GM23338 (cell line): ENCODE results near the gene CTDP1.

Source experiments
- CREB1 ChIP-seq: fragments of 250-450 bp; sonication (Bioruptor Pico); IDR thresholded peaks from 2 replicates; pipeline ENCODE4 v1.5.0; 2020; ENCODE audit warnings: low read depth, mild to moderate bottlenecking, moderate library complexity
- ETS1 ChIP-seq: IDR thresholded peaks from 2 replicates; pipeline ENCODE4 v1.6.1; 2016; ENCODE audit warnings: antibody characterized with exemption
- EZH2 ChIP-seq: fragments of 200-600 bp; sonication (generic); IDR thresholded peaks from one replicate; pipeline ENCODE4 v1.8.0; 2017; ENCODE audit warnings: antibody characterized with exemption, mild to moderate bottlenecking, low read depth; ENCODE audit not compliant: unreplicated experiment
- EZH2phosphoT487 ChIP-seq: fragments of 200-600 bp; sonication (generic); IDR thresholded peaks from one replicate; pipeline ENCODE4 v1.8.1; 2018; ENCODE audit warnings: antibody characterized with exemption; ENCODE audit not compliant: unreplicated experiment
- JUNB ChIP-seq: IDR thresholded peaks from one replicate; pipeline ENCODE4 v1.6.1; 2016; ENCODE audit warnings: antibody characterized with exemption; ENCODE audit not compliant: unreplicated experiment
- NANOG ChIP-seq: IDR thresholded peaks from 2 replicates; pipeline ENCODE4 v1.6.1; 2016; ENCODE audit warnings: antibody characterized with exemption, borderline replicate concordance
- POLR2AphosphoS5 ChIP-seq: IDR thresholded peaks from 2 replicates; pipeline ENCODE4 v1.6.1; 2016; ENCODE audit warnings: antibody characterized with exemption, low read depth
- STAT1 ChIP-seq: IDR thresholded peaks from one replicate; pipeline ENCODE4 v1.6.1; 2016; ENCODE audit warnings: antibody characterized with exemption; ENCODE audit not compliant: unreplicated experiment
- ZNF114 ChIP-seq: fragments of 250-450 bp; sonication (Bioruptor Pico); IDR thresholded peaks from 2 replicates; pipeline ENCODE4 v1.5.0; 2020; ENCODE audit warnings: mild to moderate bottlenecking, moderate library complexity
- TF ChIP-seq, protein P1 (sequence below): IDR thresholded peaks from one replicate; pipeline ENCODE4 v1.6.1; 2018; ENCODE audit warnings: antibody characterized with exemption; ENCODE audit not compliant: unreplicated experiment
- TF ChIP-seq, protein P2 (sequence below), 2 experiments: fragments of 200-600 bp in 1 of 2; sonication (generic) in 1 of 2; conservative IDR thresholded peaks; 2 replicates each; pipeline versions ENCODE4 v1.5.1 to v1.6.1; 2016 to 2017; ENCODE audit warnings: antibody characterized with exemption in 2 of 2, low read depth in 2 of 2, mild to moderate bottlenecking in 2 of 2, moderate library complexity in 1 of 2
- TF ChIP-seq, protein P3 (sequence below): fragments of 250-450 bp; sonication (Bioruptor Pico); IDR thresholded peaks from 2 replicates; pipeline ENCODE4 v1.5.0; 2020; ENCODE audit warnings: mild to moderate bottlenecking, moderate library complexity

DNA sequence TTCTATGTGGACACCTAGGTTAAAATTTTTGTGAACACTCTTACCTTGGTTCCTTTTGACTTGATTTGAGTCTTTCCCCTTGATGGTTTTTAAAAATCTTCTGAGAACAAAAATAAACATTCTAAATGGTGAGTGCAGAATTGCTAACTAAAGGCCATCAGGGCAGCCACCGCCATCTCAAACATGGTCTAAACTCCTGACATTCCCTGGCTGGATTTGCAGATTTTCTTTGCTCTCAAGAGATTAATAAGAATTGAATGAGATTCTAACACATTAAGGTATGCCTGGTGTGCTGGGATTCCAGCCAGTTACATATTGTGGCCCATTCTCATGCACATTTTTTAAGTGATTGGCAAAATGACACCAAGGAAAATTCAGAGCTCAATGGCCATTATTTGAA is 17.2 kb upstream of the CTDP1 start:
- TF ChIP-seq, protein P1, sequence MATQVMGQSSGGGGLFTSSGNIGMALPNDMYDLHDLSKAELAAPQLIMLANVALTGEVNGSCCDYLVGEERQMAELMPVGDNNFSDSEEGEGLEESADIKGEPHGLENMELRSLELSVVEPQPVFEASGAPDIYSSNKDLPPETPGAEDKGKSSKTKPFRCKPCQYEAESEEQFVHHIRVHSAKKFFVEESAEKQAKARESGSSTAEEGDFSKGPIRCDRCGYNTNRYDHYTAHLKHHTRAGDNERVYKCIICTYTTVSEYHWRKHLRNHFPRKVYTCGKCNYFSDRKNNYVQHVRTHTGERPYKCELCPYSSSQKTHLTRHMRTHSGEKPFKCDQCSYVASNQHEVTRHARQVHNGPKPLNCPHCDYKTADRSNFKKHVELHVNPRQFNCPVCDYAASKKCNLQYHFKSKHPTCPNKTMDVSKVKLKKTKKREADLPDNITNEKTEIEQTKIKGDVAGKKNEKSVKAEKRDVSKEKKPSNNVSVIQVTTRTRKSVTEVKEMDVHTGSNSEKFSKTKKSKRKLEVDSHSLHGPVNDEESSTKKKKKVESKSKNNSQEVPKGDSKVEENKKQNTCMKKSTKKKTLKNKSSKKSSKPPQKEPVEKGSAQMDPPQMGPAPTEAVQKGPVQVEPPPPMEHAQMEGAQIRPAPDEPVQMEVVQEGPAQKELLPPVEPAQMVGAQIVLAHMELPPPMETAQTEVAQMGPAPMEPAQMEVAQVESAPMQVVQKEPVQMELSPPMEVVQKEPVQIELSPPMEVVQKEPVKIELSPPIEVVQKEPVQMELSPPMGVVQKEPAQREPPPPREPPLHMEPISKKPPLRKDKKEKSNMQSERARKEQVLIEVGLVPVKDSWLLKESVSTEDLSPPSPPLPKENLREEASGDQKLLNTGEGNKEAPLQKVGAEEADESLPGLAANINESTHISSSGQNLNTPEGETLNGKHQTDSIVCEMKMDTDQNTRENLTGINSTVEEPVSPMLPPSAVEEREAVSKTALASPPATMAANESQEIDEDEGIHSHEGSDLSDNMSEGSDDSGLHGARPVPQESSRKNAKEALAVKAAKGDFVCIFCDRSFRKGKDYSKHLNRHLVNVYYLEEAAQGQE, result no peak
- TF ChIP-seq, protein P2, sequence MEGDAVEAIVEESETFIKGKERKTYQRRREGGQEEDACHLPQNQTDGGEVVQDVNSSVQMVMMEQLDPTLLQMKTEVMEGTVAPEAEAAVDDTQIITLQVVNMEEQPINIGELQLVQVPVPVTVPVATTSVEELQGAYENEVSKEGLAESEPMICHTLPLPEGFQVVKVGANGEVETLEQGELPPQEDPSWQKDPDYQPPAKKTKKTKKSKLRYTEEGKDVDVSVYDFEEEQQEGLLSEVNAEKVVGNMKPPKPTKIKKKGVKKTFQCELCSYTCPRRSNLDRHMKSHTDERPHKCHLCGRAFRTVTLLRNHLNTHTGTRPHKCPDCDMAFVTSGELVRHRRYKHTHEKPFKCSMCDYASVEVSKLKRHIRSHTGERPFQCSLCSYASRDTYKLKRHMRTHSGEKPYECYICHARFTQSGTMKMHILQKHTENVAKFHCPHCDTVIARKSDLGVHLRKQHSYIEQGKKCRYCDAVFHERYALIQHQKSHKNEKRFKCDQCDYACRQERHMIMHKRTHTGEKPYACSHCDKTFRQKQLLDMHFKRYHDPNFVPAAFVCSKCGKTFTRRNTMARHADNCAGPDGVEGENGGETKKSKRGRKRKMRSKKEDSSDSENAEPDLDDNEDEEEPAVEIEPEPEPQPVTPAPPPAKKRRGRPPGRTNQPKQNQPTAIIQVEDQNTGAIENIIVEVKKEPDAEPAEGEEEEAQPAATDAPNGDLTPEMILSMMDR (conservative IDR thresholded peaks at IDR 0.05; ENCODE audit: low read depth in 2 of 2), result no peak
- TF ChIP-seq CREB1 (CRISPR knock-in tag) (no peak), JUNB (no peak), EZH2phosphoT487 (no peak), ETS1 (no peak), NANOG (no peak), EZH2 (no peak), POLR2AphosphoS5 (no peak), ZNF114 (CRISPR knock-in tag) (no peak), STAT1 (no peak)
- TF ChIP-seq, protein P3, sequence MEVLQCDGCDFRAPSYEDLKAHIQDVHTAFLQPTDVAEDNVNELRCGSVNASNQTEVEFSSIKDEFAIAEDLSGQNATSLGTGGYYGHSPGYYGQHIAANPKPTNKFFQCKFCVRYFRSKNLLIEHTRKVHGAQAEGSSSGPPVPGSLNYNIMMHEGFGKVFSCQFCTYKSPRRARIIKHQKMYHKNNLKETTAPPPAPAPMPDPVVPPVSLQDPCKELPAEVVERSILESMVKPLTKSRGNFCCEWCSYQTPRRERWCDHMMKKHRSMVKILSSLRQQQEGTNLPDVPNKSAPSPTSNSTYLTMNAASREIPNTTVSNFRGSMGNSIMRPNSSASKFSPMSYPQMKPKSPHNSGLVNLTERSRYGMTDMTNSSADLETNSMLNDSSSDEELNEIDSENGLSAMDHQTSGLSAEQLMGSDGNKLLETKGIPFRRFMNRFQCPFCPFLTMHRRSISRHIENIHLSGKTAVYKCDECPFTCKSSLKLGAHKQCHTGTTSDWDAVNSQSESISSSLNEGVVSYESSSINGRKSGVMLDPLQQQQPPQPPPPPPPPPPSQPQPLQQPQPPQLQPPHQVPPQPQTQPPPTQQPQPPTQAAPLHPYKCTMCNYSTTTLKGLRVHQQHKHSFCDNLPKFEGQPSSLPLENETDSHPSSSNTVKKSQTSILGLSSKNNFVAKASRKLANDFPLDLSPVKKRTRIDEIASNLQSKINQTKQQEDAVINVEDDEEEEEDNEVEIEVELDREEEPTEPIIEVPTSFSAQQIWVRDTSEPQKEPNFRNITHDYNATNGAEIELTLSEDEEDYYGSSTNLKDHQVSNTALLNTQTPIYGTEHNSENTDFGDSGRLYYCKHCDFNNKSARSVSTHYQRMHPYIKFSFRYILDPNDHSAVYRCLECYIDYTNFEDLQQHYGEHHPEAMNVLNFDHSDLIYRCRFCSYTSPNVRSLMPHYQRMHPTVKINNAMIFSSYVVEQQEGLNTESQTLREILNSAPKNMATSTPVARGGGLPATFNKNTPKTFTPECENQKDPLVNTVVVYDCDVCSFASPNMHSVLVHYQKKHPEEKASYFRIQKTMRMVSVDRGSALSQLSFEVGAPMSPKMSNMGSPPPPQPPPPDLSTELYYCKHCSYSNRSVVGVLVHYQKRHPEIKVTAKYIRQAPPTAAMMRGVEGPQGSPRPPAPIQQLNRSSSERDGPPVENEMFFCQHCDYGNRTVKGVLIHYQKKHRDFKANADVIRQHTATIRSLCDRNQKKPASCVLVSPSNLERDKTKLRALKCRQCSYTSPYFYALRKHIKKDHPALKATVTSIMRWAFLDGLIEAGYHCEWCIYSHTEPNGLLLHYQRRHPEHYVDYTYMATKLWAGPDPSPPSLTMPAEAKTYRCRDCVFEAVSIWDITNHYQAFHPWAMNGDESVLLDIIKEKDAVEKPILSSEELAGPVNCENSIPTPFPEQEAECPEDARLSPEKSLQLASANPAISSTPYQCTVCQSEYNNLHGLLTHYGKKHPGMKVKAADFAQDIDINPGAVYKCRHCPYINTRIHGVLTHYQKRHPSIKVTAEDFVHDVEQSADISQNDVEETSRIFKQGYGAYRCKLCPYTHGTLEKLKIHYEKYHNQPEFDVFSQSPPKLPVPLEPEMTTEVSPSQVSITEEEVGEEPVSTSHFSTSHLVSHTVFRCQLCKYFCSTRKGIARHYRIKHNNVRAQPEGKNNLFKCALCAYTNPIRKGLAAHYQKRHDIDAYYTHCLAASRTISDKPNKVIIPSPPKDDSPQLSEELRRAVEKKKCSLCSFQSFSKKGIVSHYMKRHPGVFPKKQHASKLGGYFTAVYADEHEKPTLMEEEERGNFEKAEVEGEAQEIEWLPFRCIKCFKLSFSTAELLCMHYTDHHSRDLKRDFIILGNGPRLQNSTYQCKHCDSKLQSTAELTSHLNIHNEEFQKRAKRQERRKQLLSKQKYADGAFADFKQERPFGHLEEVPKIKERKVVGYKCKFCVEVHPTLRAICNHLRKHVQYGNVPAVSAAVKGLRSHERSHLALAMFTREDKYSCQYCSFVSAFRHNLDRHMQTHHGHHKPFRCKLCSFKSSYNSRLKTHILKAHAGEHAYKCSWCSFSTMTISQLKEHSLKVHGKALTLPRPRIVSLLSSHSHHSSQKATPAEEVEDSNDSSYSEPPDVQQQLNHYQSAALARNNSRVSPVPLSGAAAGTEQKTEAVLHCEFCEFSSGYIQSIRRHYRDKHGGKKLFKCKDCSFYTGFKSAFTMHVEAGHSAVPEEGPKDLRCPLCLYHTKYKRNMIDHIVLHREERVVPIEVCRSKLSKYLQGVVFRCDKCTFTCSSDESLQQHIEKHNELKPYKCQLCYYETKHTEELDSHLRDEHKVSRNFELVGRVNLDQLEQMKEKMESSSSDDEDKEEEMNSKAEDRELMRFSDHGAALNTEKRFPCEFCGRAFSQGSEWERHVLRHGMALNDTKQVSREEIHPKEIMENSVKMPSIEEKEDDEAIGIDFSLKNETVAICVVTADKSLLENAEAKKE (CRISPR knock-in tag), result no peak
